Keratinocyte (primary cell): ENCODE data around the gene CDC42EP4. TPM values are rescaled to one million over a fixed set of nuclear protein-coding genes. Genes with fewer than 3 reads are reported as not detected.

Experiments used
- DNase-seq: peaks from one replicate; pipeline ENCODE4 v3.0.0-alpha.2; 2011; ENCODE audit warnings: low read depth, missing footprints, low spot score
- FAIRE-seq: peaks from 2 replicates; lab custom pipeline; 2011; peaks lifted over from hg19 to GRCh38; lab: Jason Lieb, UNC
- H2AFZ ChIP-seq: 2 replicates; pipeline ENCODE4 v1.6.0; 2012; ENCODE audit warnings: low read length, control low read depth, inconsistent platforms; ENCODE audit not compliant: control insufficient read depth
- H3K27ac ChIP-seq: 2 replicates; pipeline ENCODE4 v1.5.1; 2011; ENCODE audit warnings: low read length; ENCODE audit not compliant: control insufficient read depth, insufficient read depth
- H3K27me3 ChIP-seq: 3 replicates; pipeline ENCODE4 v1.6.0; 2011; ENCODE audit warnings: low read length; ENCODE audit not compliant: control insufficient read depth, insufficient read depth; ENCODE audit errors: extremely low read depth
- H3K36me3 ChIP-seq, 2 experiments: 2 replicates in 1 of 2; 3 replicates in 1 of 2; pipeline ENCODE4 v1.5.1; 2011; ENCODE audit warnings: low read length in 2 of 2, mild to moderate bottlenecking in 1 of 2; ENCODE audit not compliant: control insufficient read depth in 2 of 2, insufficient read depth in 2 of 2; ENCODE audit errors: extremely low read depth in 1 of 2
- H3K4me1 ChIP-seq: 3 replicates; pipeline ENCODE4 v1.5.1; 2011; ENCODE audit warnings: low read length; ENCODE audit not compliant: control insufficient read depth, insufficient read depth; ENCODE audit errors: extremely low read depth
- H3K4me2 ChIP-seq: 3 replicates; pipeline ENCODE4 v1.6.0; 2011; ENCODE audit warnings: low read depth, low read length; ENCODE audit not compliant: control insufficient read depth, insufficient read depth; ENCODE audit errors: extremely low read depth
- H3K4me3 ChIP-seq, 3 experiments: fragments of 200-600 bp in 1 of 3; sonication (generic) in 1 of 3; 2 replicates in 2 of 3; 3 replicates in 1 of 3; pipeline ENCODE4 v1.5.1; 2011 to 2016; ENCODE audit warnings: low read length in 3 of 3, mild to moderate bottlenecking in 3 of 3, control low read depth in 2 of 3, inconsistent platforms in 1 of 3, low read depth in 1 of 3, mixed read lengths in 1 of 3, mixed run types in 1 of 3, moderate library complexity in 1 of 3; ENCODE audit not compliant: control insufficient read depth in 2 of 3, insufficient read depth in 2 of 3; ENCODE audit errors: extremely low read depth in 1 of 3
- H3K79me2 ChIP-seq: 2 replicates; pipeline ENCODE4 v1.6.0; 2012; ENCODE audit warnings: low read length; ENCODE audit not compliant: control insufficient read depth, insufficient read depth
- H3K9ac ChIP-seq: 3 replicates; pipeline ENCODE4 v1.6.0; 2011; ENCODE audit warnings: low read length; ENCODE audit not compliant: control insufficient read depth, insufficient read depth; ENCODE audit errors: extremely low read depth
- H3K9me1 ChIP-seq: 3 replicates; pipeline ENCODE4 v1.6.0; 2011; ENCODE audit warnings: low read length; ENCODE audit not compliant: control insufficient read depth, insufficient read depth; ENCODE audit errors: extremely low read depth
- H3K9me3 ChIP-seq: 2 replicates; pipeline ENCODE4 v1.5.1; 2012; ENCODE audit warnings: low read depth, low read length; ENCODE audit not compliant: control insufficient read depth
- H4K20me1 ChIP-seq: 3 replicates; pipeline ENCODE4 v1.6.0; 2011; ENCODE audit warnings: low read length; ENCODE audit not compliant: control insufficient read depth, insufficient read depth; ENCODE audit errors: extremely low read depth
- EZH2 ChIP-seq: IDR thresholded peaks from one replicate; pipeline ENCODE4 v1.6.1; 2012; ENCODE audit warnings: inconsistent platforms, mild to moderate bottlenecking, low read length, moderate library complexity
- dilution Hi-C: fragments of 300-500 bp; cut with MboI; formaldehyde crosslinking; loops from one replicate; pipeline ENCODE4 v1.7.0; 2020; ENCODE audit warnings: low sequenced_read_pairs; ENCODE audit not compliant: extremely low pct_ligation_motif_present
- polyA plus RNA-seq, 5 experiments: library from polyadenylated mRNA; depleted of rRNA in 3 of 5; stranded (reverse) in 3 of 5; stranded (forward) in 1 of 5; unstranded in 1 of 5; fragments of >200 nt; gene quantifications; 1 replicate in 1 of 5; 2 replicates in 3 of 5; 3 replicates in 1 of 5; pipeline versions ENCODE4 v1.2.1 to v1.2.3, GENCODE V29; 2011 to 2012; ENCODE audit warnings: missing spikeins in 2 of 5, low read depth in 1 of 5, low replicate concordance in 1 of 5
- TF ChIP-seq, protein P1 (sequence below), 3 experiments: IDR thresholded peaks in 1 of 3; conservative IDR thresholded peaks in 1 of 3; optimal IDR thresholded peaks in 1 of 3; 2 replicates in 2 of 3; 3 replicates in 1 of 3; pipeline versions ENCODE3 to v1.5.1; 2011; ENCODE audit warnings: low read length in 3 of 3, mild to moderate bottlenecking in 3 of 3, moderate library complexity in 2 of 3, control low read depth in 1 of 3, inconsistent platforms in 1 of 3; ENCODE audit not compliant: insufficient read depth in 2 of 3; ENCODE audit errors: extremely low read depth in 1 of 3

Gene CDC42EP4
- polyA plus RNA-seq, 1 donor (not counting 4 experiments of a cell fraction or from before 2014, with no cell fraction given), result 9.4 TPM

GRCh38 chr17:73297934-73298861, 13.6 kb downstream of the CDC42EP4 start:
- peaks cover 14% of the 10 kb centered on the region for H3K79me2 ChIP-seq
- H3K9ac ChIP-seq, result no peak overlapping the region
- H3K27ac ChIP-seq, result no peak overlapping the region
- no peaks in the 10 kb centered on the region for H3K27me3 ChIP-seq
- dilution Hi-C loops, result no loop called here
- H3K9me1 ChIP-seq, result no peaks in the 10 kb centered on the region
- DNase-seq (no peak), FAIRE-seq (no peak)
- no peaks in the 10 kb centered on the region for H3K36me3 ChIP-seq
- no peak overlapping the region for H2AFZ ChIP-seq
- no peak overlapping the region for H3K4me3 ChIP-seq
- no peak overlapping the region for H3K4me2 ChIP-seq
- H3K4me1 ChIP-seq, result peaks cover 10% of the 10 kb centered on the region
- H3K9me3 ChIP-seq, result no peaks in the 10 kb centered on the region
- TF ChIP-seq, protein P1, sequence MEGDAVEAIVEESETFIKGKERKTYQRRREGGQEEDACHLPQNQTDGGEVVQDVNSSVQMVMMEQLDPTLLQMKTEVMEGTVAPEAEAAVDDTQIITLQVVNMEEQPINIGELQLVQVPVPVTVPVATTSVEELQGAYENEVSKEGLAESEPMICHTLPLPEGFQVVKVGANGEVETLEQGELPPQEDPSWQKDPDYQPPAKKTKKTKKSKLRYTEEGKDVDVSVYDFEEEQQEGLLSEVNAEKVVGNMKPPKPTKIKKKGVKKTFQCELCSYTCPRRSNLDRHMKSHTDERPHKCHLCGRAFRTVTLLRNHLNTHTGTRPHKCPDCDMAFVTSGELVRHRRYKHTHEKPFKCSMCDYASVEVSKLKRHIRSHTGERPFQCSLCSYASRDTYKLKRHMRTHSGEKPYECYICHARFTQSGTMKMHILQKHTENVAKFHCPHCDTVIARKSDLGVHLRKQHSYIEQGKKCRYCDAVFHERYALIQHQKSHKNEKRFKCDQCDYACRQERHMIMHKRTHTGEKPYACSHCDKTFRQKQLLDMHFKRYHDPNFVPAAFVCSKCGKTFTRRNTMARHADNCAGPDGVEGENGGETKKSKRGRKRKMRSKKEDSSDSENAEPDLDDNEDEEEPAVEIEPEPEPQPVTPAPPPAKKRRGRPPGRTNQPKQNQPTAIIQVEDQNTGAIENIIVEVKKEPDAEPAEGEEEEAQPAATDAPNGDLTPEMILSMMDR (optimal IDR thresholded peaks at IDR 0.05 in 1 of 3, IDR thresholded peaks at IDR 0.05 in 1 of 3, conservative IDR thresholded peaks at IDR 0.05 in 1 of 3; ENCODE audit: extremely low read depth in 1 of 3, insufficient read depth in 2 of 3, low read length in 3 of 3), result no peak
- no peak for TF ChIP-seq EZH2
- no peaks in the 10 kb centered on the region for H4K20me1 ChIP-seq

DNA sequence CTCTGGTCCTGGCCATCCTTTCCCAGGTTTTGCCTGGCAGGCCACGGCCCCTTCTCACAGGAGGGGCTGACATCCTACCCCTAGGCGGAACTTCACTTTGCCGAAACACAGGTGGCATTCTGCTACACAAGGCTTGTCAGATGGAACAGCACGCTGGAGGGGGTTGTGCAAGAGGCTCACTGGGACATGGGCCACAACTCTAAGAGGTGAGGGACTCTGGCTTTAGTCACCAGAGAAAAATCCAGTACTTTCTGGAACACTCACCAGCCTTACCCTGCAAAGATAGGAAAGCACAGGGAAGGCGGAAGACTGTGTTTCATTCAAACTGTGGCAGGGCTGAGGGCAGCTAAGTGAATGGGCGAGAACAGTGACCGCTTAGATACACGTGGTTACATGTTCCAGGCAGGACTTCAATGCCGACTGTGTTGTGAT, 18.3 kb downstream of the CDC42EP4 start:
- Histone ChIP-seq H3K4me2 (no peak overlapping the region), H3K27me3 (no peaks in the 10 kb centered on the region), H3K36me3 (no peaks in the 10 kb centered on the region), H2AFZ (no peak overlapping the region), H3K9ac (no peak overlapping the region), H4K20me1 (peaks cover 3% of the 10 kb centered on the region), H3K4me3 (no peak overlapping the region), H3K9me1 (peaks cover 5% of the 10 kb centered on the region), H3K27ac (no peak overlapping the region), H3K79me2 (peaks cover 3% of the 10 kb centered on the region), H3K9me3 (no peaks in the 10 kb centered on the region), H3K4me1 (peaks cover 32% of the 10 kb centered on the region)
- FAIRE-seq, result no peak
- no peak for TF ChIP-seq EZH2
- TF ChIP-seq, protein P1 (optimal IDR thresholded peaks at IDR 0.05 in 1 of 3, IDR thresholded peaks at IDR 0.05 in 1 of 3, conservative IDR thresholded peaks at IDR 0.05 in 1 of 3; ENCODE audit: extremely low read depth in 1 of 3, insufficient read depth in 2 of 3, low read length in 3 of 3), result no peak
- no peak for DNase-seq
- dilution Hi-C loops, result no loop called here
